Thymus (tissue), 11 donors: Measurements from ENCODE around the gene TRHDE. TPM values are rescaled to one million over a fixed set of nuclear protein-coding genes. Genes with fewer than 3 reads are reported as not detected.

Experiments used
- DNase-seq, 9 donors: peaks; one replicate each; pipeline ENCODE4 v3.0.0-alpha.2; 2013; ENCODE audit warnings: low spot score in 9 of 9, low read depth in 6 of 9, missing footprints in 1 of 9
- H3K27ac ChIP-seq, 2 donors: one replicate each; pipeline ENCODE4 v1.5.1; 2013; ENCODE audit warnings: control low read depth in 1 of 2, low read depth in 1 of 2, low read length in 1 of 2, mild to moderate bottlenecking in 1 of 2, moderate library complexity in 1 of 2
- H3K27me3 ChIP-seq, 2 donors: one replicate each; pipeline ENCODE4 v1.5.1; 2013; ENCODE audit warnings: low read length in 1 of 2; ENCODE audit not compliant: control insufficient read depth in 2 of 2, insufficient read depth in 1 of 2
- H3K36me3 ChIP-seq, 2 donors: one replicate each; pipeline ENCODE4 v1.5.1; 2013; ENCODE audit warnings: low read length in 1 of 2, mild to moderate bottlenecking in 1 of 2, moderate library complexity in 1 of 2; ENCODE audit not compliant: control insufficient read depth in 2 of 2, insufficient read depth in 2 of 2
- H3K4me1 ChIP-seq, 2 donors: one replicate each; pipeline ENCODE4 v1.5.1; 2013; ENCODE audit warnings: low read length in 2 of 2; ENCODE audit not compliant: control insufficient read depth in 2 of 2, insufficient read depth in 2 of 2
- H3K4me3 ChIP-seq, 2 donors: one replicate each; pipeline ENCODE4 v1.5.1; 2013; ENCODE audit warnings: low read length in 2 of 2, control low read depth in 1 of 2, mild to moderate bottlenecking in 1 of 2
- H3K9me3 ChIP-seq, 2 donors: one replicate each; pipeline ENCODE4 v1.5.1; 2013; ENCODE audit warnings: low read length in 1 of 2, mild to moderate bottlenecking in 1 of 2; ENCODE audit not compliant: control insufficient read depth in 2 of 2, insufficient read depth in 1 of 2
- WGBS: extraction: QIAGEN DNeasy Blood & Tissue Kit; methylation state at CpG from one replicate; pipeline ENCODE4 v1.1.7; 2013; 5-methylcytosine and 5-hydroxymethylcytosine counted together
- polyA plus RNA-seq: library from polyadenylated mRNA; stranded (reverse); fragments of 200-250 nt; gene quantifications from one replicate; pipeline ENCODE4 v1.2.3, GENCODE V29; 2013
- total RNA-seq: library from RNA; stranded (reverse); fragments of 120-200 nt; gene quantifications from one replicate; pipeline ENCODE4 v1.2.4, GENCODE V29; 2013
- donor health status: healthy.

The TRHDE gene
- total and polyA plus RNA-seq, 2 donors: 0.18 to 0.42 TPM

DNA sequence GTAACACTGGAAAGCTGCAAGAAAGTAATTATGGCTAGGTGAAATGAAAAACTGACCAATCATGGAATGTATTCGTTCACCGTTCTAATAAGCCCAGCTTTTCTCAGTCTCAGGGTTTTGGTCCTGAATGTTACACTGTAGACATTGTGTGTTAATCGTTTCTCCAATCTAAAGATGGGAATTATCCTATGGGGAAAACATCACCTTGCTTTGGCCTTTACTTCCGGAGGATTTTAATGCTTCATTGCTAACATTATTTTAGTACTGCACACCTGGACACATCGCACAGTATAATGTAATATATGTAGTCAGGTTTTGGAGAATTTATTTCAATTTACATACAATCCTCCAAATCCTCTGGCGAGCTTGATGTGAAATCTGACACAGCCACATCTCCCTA is 1.2 kb upstream of the TRHDE start:
- DNase-seq: no peak
- Histone ChIP-seq H3K4me3 (no peak overlapping the region), H3K9me3 (no peaks in the 10 kb centered on the region), H3K27me3 (peaks cover 49 to 57% of the 10 kb centered on the region in 2 donors), H3K27ac (no peak overlapping the region), H3K36me3 (no peaks in the 10 kb centered on the region), H3K4me1 (no peaks in the 10 kb centered on the region)
- 60% methylated on average over 6 of the region's 6 CpGs for WGBS

DNA sequence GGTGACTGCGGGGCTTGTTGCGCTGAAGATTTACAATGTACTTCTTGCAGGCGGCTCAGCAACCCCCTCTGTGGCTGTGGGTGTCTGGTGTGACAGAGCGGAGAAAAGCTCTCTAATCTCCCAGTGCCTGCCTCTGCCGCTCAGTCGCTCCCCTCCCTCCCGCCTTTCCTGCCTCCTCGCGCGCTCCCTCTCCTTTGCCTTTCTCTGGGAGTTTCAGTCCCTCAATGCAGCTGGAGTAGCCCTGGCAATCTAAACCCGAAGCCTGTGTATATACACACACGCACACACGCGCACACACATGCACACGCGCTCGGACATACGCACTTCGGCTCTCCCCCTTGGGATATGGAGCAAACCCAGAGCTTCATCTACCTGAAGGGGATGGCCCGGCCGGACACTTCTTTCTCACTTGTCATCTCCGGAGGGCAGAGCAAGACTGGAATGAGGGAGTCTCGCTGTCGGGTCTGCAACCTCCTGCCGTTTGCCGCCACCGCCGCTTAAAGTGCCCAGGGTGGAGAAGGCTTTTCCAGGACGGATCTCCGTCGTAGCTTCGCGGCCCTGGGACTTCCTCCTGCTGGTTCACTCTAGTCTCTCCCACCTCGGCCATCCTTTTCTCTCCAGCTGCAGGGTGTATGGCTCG is 599 bp upstream of the TRHDE start:
- DNase-seq: peak in 1 of 9 donors; percentile 1
- Histone ChIP-seq H3K9me3 (no peaks in the 10 kb centered on the region), H3K27me3 (peaks cover 49 to 57% of the 10 kb centered on the region in 2 donors), H3K4me3 (peak overlapping the region; percentile 26 to 31), H3K27ac (no peak overlapping the region), H3K4me1 (no peaks in the 10 kb centered on the region), H3K36me3 (no peaks in the 10 kb centered on the region)
- 1% methylated on average over 35 of the region's 35 CpGs for WGBS

DNA sequence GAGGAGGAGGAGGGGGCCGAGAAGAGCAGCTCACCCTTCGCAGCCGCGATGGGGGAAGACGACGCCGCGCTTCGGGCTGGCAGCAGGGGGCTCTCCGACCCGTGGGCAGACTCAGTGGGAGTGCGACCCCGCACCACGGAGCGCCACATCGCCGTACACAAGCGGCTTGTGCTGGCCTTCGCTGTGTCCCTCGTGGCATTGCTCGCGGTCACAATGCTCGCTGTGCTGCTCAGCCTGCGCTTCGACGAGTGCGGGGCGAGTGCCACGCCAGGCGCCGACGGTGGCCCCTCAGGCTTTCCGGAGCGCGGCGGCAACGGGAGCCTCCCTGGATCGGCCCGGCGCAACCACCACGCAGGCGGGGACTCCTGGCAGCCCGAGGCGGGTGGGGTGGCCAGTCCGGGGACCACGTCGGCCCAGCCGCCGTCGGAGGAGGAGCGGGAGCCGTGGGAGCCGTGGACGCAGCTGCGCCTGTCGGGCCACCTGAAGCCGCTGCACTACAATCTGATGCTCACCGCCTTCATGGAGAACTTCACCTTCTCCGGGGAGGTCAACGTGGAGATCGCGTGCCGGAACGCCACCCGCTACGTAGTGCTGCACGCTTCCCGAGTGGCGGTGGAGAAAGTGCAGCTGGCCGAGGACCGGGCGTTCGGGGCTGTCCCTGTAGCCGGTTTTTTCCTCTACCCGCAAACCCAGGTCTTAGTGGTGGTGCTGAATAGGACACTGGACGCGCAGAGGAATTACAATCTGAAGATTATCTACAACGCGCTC is 745 bp downstream of the TRHDE start:
- no peak overlapping the region for H3K27ac ChIP-seq
- DNase-seq: no peak
- H3K4me3 ChIP-seq: peak overlapping the region in 1 of 2 donors; percentile 7
- peaks cover 49 to 57% of the 10 kb centered on the region in 2 donors for H3K27me3 ChIP-seq
- 4% methylated on average over 79 of the region's 79 CpGs for WGBS
- no peaks in the 10 kb centered on the region for H3K36me3 ChIP-seq
- H3K9me3 ChIP-seq: no peaks in the 10 kb centered on the region
- H3K4me1 ChIP-seq: no peaks in the 10 kb centered on the region

DNA sequence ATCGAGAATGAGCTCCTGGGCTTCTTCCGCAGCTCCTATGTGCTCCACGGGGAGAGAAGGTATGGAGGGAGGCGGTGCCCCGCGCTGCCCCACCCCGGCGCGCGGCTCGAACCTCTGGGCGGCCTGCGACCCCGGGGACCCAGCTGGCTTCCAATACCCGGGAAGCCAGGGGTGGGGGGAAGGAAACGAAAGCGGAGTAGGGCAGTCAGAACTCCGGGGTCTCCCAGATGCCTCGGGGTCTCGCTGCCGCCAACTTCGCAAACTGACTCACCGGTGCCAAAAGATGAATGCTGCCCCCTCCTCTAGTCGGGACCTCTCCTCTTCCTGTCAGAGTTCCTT is 1.3 kb downstream of the TRHDE start:
- H3K27me3 ChIP-seq: peaks cover 49 to 57% of the 10 kb centered on the region in 2 donors
- WGBS: 4% methylated on average over 24 of the region's 24 CpGs
- no peaks in the 10 kb centered on the region for H3K36me3 ChIP-seq
- H3K4me3 ChIP-seq: peak overlapping the region in 1 of 2 donors; percentile 7
- H3K4me1 ChIP-seq: no peaks in the 10 kb centered on the region
- no peak overlapping the region for H3K27ac ChIP-seq
- no peak for DNase-seq
- H3K9me3 ChIP-seq: no peaks in the 10 kb centered on the region

DNA sequence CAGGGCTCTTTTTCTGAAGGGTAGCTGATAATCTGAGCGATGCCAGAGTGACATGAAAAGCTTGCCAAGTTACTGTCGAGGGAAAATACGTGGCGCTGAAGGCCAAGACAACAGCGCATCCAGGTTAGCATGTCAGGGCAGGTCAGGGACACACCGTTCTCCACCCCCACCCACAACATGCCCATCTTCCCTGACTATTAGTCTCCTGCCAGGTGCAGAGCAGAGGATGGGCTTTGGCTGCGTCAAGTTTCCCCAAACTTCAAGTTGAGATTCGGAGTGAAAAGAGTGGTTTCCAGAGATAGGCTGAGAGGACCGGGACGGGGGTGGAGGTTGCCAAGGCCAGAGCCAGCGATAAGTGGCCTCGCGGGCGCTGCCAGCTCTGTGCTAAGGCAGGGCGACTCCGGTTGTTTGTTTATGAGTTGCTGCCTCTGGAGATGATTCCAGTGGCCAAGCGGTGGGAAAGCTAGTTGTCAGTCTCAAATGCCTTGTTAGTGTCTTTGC is 1.7 kb downstream of the TRHDE start:
- no peaks in the 10 kb centered on the region for H3K4me1 ChIP-seq
- DNase-seq: peak in 1 of 9 donors; percentile 2
- WGBS: 15% methylated on average over 17 of the region's 17 CpGs
- no peaks in the 10 kb centered on the region for H3K36me3 ChIP-seq
- peaks cover 49 to 57% of the 10 kb centered on the region in 2 donors for H3K27me3 ChIP-seq
- H3K27ac ChIP-seq: no peak overlapping the region
- no peak overlapping the region for H3K4me3 ChIP-seq
- no peaks in the 10 kb centered on the region for H3K9me3 ChIP-seq

DNA sequence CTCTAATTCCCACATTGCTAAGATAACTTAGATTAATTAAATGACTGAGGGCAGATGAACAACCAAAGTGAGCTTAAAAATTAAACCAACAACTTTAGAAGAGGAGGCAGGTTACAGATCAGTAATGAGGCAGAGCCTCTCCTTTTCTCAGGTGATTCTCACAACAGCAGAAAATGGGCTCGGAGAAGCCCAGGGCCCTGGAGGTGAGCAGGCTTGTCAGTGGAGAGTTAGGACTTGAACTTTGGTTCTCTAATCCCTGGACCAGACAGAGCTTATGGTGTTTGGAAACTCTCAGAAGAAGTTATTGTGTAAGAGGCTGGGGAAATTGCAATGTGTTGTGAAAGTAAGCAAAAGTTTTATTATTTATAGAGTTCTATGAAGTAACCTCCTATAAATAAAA is 2.8 kb downstream of the TRHDE start:
- peaks cover 45 to 51% of the 10 kb centered on the region in 2 donors for H3K27me3 ChIP-seq
- no peak for DNase-seq
- 86% methylated on average over 1 of the region's 1 CpG for WGBS

DNA sequence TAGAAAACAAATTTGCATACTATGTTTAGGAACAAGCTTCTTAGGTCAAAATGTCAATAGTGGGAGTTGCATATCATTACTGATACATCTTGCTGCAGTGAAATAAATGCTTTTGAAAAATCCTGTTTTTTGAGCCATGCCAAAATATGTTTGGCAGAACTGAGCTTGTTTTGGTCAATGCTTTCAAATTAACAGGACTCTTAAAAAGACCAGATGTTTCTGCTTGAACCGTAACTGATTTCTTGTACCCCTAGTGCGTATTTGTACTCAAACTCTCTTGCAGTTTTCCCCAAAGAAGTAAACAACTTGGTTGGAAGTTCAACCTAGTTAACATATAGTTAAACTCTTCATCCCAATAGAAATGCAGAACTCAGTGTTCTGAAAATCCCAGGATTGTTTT is 3.4 kb downstream of the TRHDE start:
- no peaks in the 10 kb centered on the region for H3K9me3 ChIP-seq
- no peaks in the 10 kb centered on the region for H3K4me1 ChIP-seq
- H3K27me3 ChIP-seq: peaks cover 44 to 46% of the 10 kb centered on the region in 2 donors
- H3K36me3 ChIP-seq: no peaks in the 10 kb centered on the region
- no peak for DNase-seq
- no peak overlapping the region for H3K27ac ChIP-seq
- 97% methylated on average over 2 of the region's 2 CpGs for WGBS
- no peak overlapping the region for H3K4me3 ChIP-seq

More for the DNA sequence above, 2.8 kb downstream of the TRHDE start:
- Histone ChIP-seq H3K9me3 (no peaks in the 10 kb centered on the region), H3K27ac (no peak overlapping the region), H3K4me1 (no peaks in the 10 kb centered on the region), H3K36me3 (no peaks in the 10 kb centered on the region), H3K4me3 (no peak overlapping the region)

DNA sequence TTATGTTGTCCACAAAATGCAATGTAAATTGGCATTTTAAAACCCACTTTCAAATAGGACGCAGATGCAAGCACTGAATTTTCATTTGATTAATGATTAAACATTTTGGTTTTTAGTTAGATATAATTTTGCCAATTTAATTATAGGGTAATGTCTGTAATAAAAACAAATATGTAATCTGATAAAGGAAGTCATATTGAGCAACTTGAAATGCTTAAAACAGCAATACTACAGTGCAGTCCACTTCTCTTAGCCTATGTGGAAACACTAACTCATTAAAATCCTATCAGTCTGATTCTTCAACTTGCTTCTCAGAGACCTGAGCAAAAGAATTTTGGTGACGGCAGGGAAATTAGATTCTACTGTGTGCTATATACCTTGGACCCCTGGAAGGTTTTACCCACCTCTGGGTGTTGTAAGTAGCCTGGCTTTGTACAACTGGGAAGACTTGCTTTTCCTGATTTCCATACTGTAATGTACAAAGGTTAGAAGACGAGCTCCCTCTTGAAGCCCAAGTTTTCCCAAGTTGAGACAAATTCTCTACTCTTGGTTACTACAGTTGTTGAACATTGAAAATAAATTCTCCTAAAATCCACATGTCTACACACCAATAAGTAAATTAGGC is 4.1 kb downstream of the TRHDE start:
- Histone ChIP-seq H3K27me3 (peaks cover 37 to 39% of the 10 kb centered on the region in 2 donors), H3K27ac (no peak overlapping the region)
- DNase-seq: no peak

DNA sequence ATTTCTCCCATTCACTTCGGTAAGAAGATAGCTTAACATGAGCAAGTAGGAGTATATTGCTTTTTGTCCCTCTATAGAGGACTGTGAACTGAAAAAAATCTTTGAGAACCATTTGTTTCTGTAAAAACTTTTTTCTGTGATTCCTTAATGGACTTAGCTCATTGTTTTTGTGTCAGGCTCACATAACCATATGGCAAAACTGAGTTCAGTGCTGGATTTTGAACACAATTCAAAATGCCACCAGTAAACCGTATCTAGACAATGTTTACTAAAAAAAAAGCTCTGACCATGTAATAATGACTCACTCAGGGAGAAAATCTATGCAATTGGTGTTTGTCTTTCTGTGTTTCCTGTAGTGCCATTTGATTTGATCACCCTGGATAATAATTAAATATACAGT is 5.2 kb downstream of the TRHDE start:
- no peaks in the 10 kb centered on the region for H3K9me3 ChIP-seq

More for the DNA sequence above, 4.1 kb downstream of the TRHDE start:
- Histone ChIP-seq H3K9me3 (no peaks in the 10 kb centered on the region), H3K36me3 (no peaks in the 10 kb centered on the region), H3K4me3 (no peak overlapping the region), H3K4me1 (no peaks in the 10 kb centered on the region)
- WGBS: 81% methylated on average over 3 of the region's 3 CpGs

More for the DNA sequence above, 5.2 kb downstream of the TRHDE start:
- H3K36me3 ChIP-seq: no peaks in the 10 kb centered on the region
- peaks cover 26 to 27% of the 10 kb centered on the region in 2 donors for H3K27me3 ChIP-seq
- DNase-seq: no peak
- H3K4me3 ChIP-seq: no peak overlapping the region
- no peaks in the 10 kb centered on the region for H3K4me1 ChIP-seq
- 88% methylated on average over 2 of the region's 2 CpGs for WGBS
- H3K27ac ChIP-seq: no peak overlapping the region
